HCT116 (cell line): ENCODE data around the gene TYMP. TPM values are rescaled to one million over a fixed set of nuclear protein-coding genes. Genes with fewer than 3 reads are reported as not detected.

ENCODE experiments used
- ATAC-seq: fragments of 200-7000 bp; cut with Tn5 transposase; 2 replicates; pipeline ENCODE4 v1.9.1; 2020; ENCODE audit warnings: mild to moderate bottlenecking, moderate library complexity
- BruUV-seq: library from RNA; stranded (reverse); fragments of 400-500 nt; replicated peaks from 2 replicates; lab custom pipeline; 2021; lab: Mats Ljungman, UMichigan
- CTCF ChIA-PET: fragments of 300-600 bp; sonication (Branson Sonifier 250); formaldehyde crosslinking; loops from one replicate; lab custom pipeline; 2021; ENCODE audit warnings: antibody characterized with exemption; lab: Charles Lee
- POLR2A ChIA-PET: fragments of 300-600, 350-600 bp; sonication (Branson Sonifier 250); formaldehyde crosslinking; loops from one replicate; lab custom pipeline; 2021; ENCODE audit warnings: antibody characterized with exemption; lab: Charles Lee
- RAD21 ChIA-PET, 2 experiments: fragments of 300-600 bp; sonication (Branson Sonifier 250); formaldehyde crosslinking; loops; one replicate each; lab custom pipeline; 2023; ENCODE audit warnings: low total read pairs in 2 of 2; ENCODE audit not compliant: uncharacterized antibody in 2 of 2, unreplicated experiment in 2 of 2, low non-redundant PET in 1 of 2; lab: Charles Lee
- DNase-seq: peaks from one replicate; pipeline ENCODE4 v3.0.0-alpha.2; 2010; ENCODE audit warnings: low read depth, low spot score
- H2AFZ ChIP-seq: fragments of 200-600 bp; shearing (Covaris generic), sonication (generic); 2 replicates; pipeline ENCODE4 v1.6.1; 2017; ENCODE audit warnings: low read depth, mixed run types, mixed read lengths, antibody characterized with exemption, low read length; ENCODE audit not compliant: poor library complexity, severe bottlenecking
- H3K27ac ChIP-seq: 2 replicates; pipeline ENCODE4 v1.5.1; 2012; ENCODE audit warnings: low read depth, low read length
- H3K27me3 ChIP-seq: fragments of 200-600 bp; sonication (generic); 2 replicates; pipeline ENCODE4 v1.6.1; 2016; ENCODE audit warnings: mixed run types, low read length, mixed read lengths; ENCODE audit not compliant: insufficient read depth
- H3K36me3 ChIP-seq, 2 experiments: fragments of 200-500 bp in 1 of 2; fragments of 200-600 bp in 1 of 2; sonication (Bioruptor generic) in 1 of 2; sonication (generic) in 1 of 2; 2 replicates each; pipeline versions ENCODE4 v1.5.1 to v1.6.1; 2014 to 2016; ENCODE audit warnings: low read length in 2 of 2, inconsistent platforms in 1 of 2, mixed read lengths in 1 of 2, mixed run types in 1 of 2; ENCODE audit not compliant: insufficient read depth in 2 of 2, control insufficient read depth in 1 of 2
- H3K4me1 ChIP-seq, 2 experiments: fragments of 200-600 bp in 1 of 2; sonication (generic) in 1 of 2; 2 replicates each; pipeline versions ENCODE4 v1.5.1 to v1.6.1; 2012 to 2017; ENCODE audit warnings: low read length in 2 of 2, inconsistent platforms in 1 of 2, mild to moderate bottlenecking in 1 of 2, mixed read lengths in 1 of 2, mixed run types in 1 of 2, moderate library complexity in 1 of 2; ENCODE audit not compliant: insufficient read depth in 2 of 2, control insufficient read depth in 1 of 2
- H3K4me2 ChIP-seq: fragments of 200-600 bp; sonication (generic); 2 replicates; pipeline ENCODE4 v1.6.1; 2017; ENCODE audit warnings: mixed run types, low read length, mixed read lengths
- H3K4me3 ChIP-seq, 2 experiments: fragments of 200-600 bp in 1 of 2; sonication (generic) in 1 of 2; replicated peaks in 1 of 2; 2 replicates each; pipeline ENCODE4 v1.5.1; 2011 to 2016; ENCODE audit warnings: low read length in 2 of 2, control low read depth in 1 of 2, low read depth in 1 of 2, mild to moderate bottlenecking in 1 of 2, mixed read lengths in 1 of 2, mixed run types in 1 of 2
- H3K79me2 ChIP-seq: fragments of 200-600 bp; sonication (generic); 2 replicates; pipeline ENCODE4 v1.6.1; 2017; ENCODE audit warnings: mild to moderate bottlenecking, mixed run types, low read length, moderate library complexity, mixed read lengths; ENCODE audit not compliant: insufficient read depth
- H3K9ac ChIP-seq: fragments of 200-600 bp; sonication (generic); 2 replicates; pipeline ENCODE4 v1.6.1; 2016; ENCODE audit warnings: low read length, mixed read lengths
- H3K9me2 ChIP-seq: fragments of 200-600 bp; sonication (generic), shearing (Covaris generic); 2 replicates; pipeline ENCODE4 v1.6.1; 2017; ENCODE audit warnings: mixed run types, mild to moderate bottlenecking, moderate library complexity; ENCODE audit not compliant: insufficient read depth
- H3K9me3 ChIP-seq, 2 experiments: fragments of 200-500 bp in 1 of 2; fragments of 200-600 bp in 1 of 2; sonication (Bioruptor generic) in 1 of 2; sonication (generic) in 1 of 2; 2 replicates each; pipeline ENCODE4 v1.6.1; 2014 to 2017; ENCODE audit warnings: low read length in 2 of 2, mixed read lengths in 2 of 2, inconsistent platforms in 1 of 2, low read depth in 1 of 2, mild to moderate bottlenecking in 1 of 2, mixed run types in 1 of 2, moderate library complexity in 1 of 2; ENCODE audit not compliant: control insufficient read depth in 1 of 2, insufficient read depth in 1 of 2
- H4K20me1 ChIP-seq: fragments of 200-600 bp; sonication (generic), shearing (Covaris generic); 2 replicates; pipeline ENCODE4 v1.6.1; 2017; ENCODE audit warnings: mixed run types, mild to moderate bottlenecking, moderate library complexity; ENCODE audit not compliant: insufficient read depth
- ATF3 ChIP-seq: IDR thresholded peaks from 2 replicates; pipeline ENCODE4 v1.6.1; 2012
- CBX3 ChIP-seq: IDR thresholded peaks from 2 replicates; pipeline ENCODE4 v1.6.1; 2012; ENCODE audit warnings: low read depth
- CEBPB ChIP-seq: IDR thresholded peaks from 2 replicates; pipeline ENCODE4 v1.6.1; 2012; ENCODE audit warnings: low read depth
- FOSL1 ChIP-seq: IDR thresholded peaks from 2 replicates; pipeline ENCODE4 v1.6.1; 2012; ENCODE audit warnings: low read depth
- JUND ChIP-seq: IDR thresholded peaks from 2 replicates; pipeline ENCODE4 v1.6.1; 2012
- MAX ChIP-seq: IDR thresholded peaks from 2 replicates; pipeline ENCODE4 v1.6.1; 2012
- POLR2A ChIP-seq: IDR thresholded peaks from 2 replicates; pipeline ENCODE4 v1.7.0; 2011; ENCODE audit warnings: borderline replicate concordance; ENCODE audit not compliant: insufficient read depth, insufficient read length; ENCODE audit errors: extremely low read depth
- REST ChIP-seq: IDR thresholded peaks from 2 replicates; pipeline ENCODE4 v1.6.1; 2012; ENCODE audit warnings: low read depth
- TCF7L2 ChIP-seq: IDR thresholded peaks from 2 replicates; pipeline ENCODE4 v1.7.0; 2011; ENCODE audit warnings: borderline replicate concordance, inconsistent platforms; ENCODE audit not compliant: insufficient read depth, insufficient read length; ENCODE audit errors: extremely low read depth
- ZBTB33 ChIP-seq: IDR thresholded peaks from 2 replicates; pipeline ENCODE4 v1.6.1; 2011; ENCODE audit warnings: mild to moderate bottlenecking, low read length, moderate library complexity; ENCODE audit not compliant: insufficient replicate concordance; ENCODE audit errors: extremely low read depth
- ZNF274 ChIP-seq: fragments of 200-500 bp; sonication (Bioruptor generic); IDR thresholded peaks from 2 replicates; pipeline ENCODE4 v1.6.1; 2014; ENCODE audit warnings: mild to moderate bottlenecking, low read depth, low read length, inconsistent platforms
- intact Hi-C: fragments of 100-400 bp; cut with micrococcal nuclease; formaldehyde crosslinking; loops from 2 replicates; pipeline ENCODE4 v1.10.0; 2022
- total RNA-seq: library from RNA; stranded (reverse); gene quantifications from one replicate; pipeline ENCODE4 v1.2.1, GENCODE V29; 2021; ENCODE audit not compliant: unreplicated experiment

The TYMP gene
- total RNA-seq, 1 experiment from 2014 or later = 43.2 TPM

GRCh38 chr22:50527921-50528681 lies 1.7 kb downstream of the TYMP start:
- Histone ChIP-seq H4K20me1 (no peaks in the 10 kb centered on the region), H3K9ac (no peak overlapping the region), H3K4me1 (peaks cover 16 to 85% of the 10 kb centered on the region in 2 experiments; a peak in 3 of 4 replicates), H3K27me3 (no peaks in the 10 kb centered on the region), H3K79me2 (peaks cover 26% of the 10 kb centered on the region), H3K9me2 (no peaks in the 10 kb centered on the region), H3K27ac (peak overlapping the region; percentile 100), H3K9me3 (no peaks in the 10 kb centered on the region), H3K36me3 (peaks cover 0 to 7% of the 10 kb centered on the region in 2 experiments; a peak in 2 of 4 replicates), H3K4me2 (no peak overlapping the region), H3K4me3 (no peak overlapping the region), H2AFZ (no peak overlapping the region)
- TF ChIP-seq FOSL1 (no peak), ZBTB33 (no peak), JUND (no peak), MAX (no peak), CBX3 (no peak), POLR2A (no peak), ATF3 (no peak), TCF7L2 (no peak), ZNF274 (no peak), CEBPB (no peak), REST (no peak)
- no peak for DNase-seq
- BruUV-seq = no TSS peak
- ChIA-PET CTCF (no interaction called here), POLR2A (interaction anchor here (0.8 to 1.2 kb wide), 2 partner anchors 20 to 35 kb away, joined by 3 read pairs; partner anchors contain the start of genes LMF2, NCAPH2 and SYCE3), RAD21 (interaction anchor here in 1 of 2 experiments (0.8 kb wide), 1 partner anchor 35 kb away, joined by 3 read pairs; no protein-coding TSS in a partner anchor)
- intact Hi-C loops = no loop called here
- no peak for ATAC-seq
